COR-L47 (cell line): ENCODE results near the gene HSPBP1.

ENCODE experiments used
- DNase-seq: peaks from one replicate; lab custom pipeline; 2025; lab: John Stamatoyannopoulos, UW

Gene HSPBP1

GRCh38 chr19:55275851-55276719 lies 3.8 kb downstream of the HSPBP1 start:
- DNase-seq: no peak

GRCh38 chr19:55273978-55274707 lies 5.8 kb downstream of the HSPBP1 start:
- peak; percentile 88 for DNase-seq

GRCh38 chr19:55272142-55272541 lies 7.8 kb downstream of the HSPBP1 start:
- no peak for DNase-seq

GRCh38 chr19:55270172-55270942 lies 9.6 kb downstream of the HSPBP1 start:
- DNase-seq: no peak

- no peak for DNase-seq
Measured at GRCh38 chr19:55269299-55269698, 10.6 kb downstream of the HSPBP1 start.

GRCh38 chr19:55266840-55267239 lies 13.1 kb downstream of the HSPBP1 start:
- no peak for DNase-seq

- no peak for DNase-seq
Measured at GRCh38 chr19:55266404-55266803, 13.5 kb downstream of the HSPBP1 start.

GRCh38 chr19:55265723-55266386 lies 14.1 kb downstream of the HSPBP1 start:
- no peak for DNase-seq

- no peak for DNase-seq
Measured at GRCh38 chr19:55265173-55265572, 14.7 kb downstream of the HSPBP1 start.

GRCh38 chr19:55264531-55264930 lies 15.4 kb downstream of the HSPBP1 start:
- DNase-seq: no peak

- DNase-seq: no peak
Measured at GRCh38 chr19:55262359-55262758, 17.6 kb downstream of the HSPBP1 start.

- no peak for DNase-seq
Measured at GRCh38 chr19:55261671-55262126, 18.2 kb downstream of the HSPBP1 start.

GRCh38 chr19:55259540-55260210 lies 20.2 kb downstream of the HSPBP1 start:
- no peak for DNase-seq

GRCh38 chr19:55258828-55259539 lies 20.9 kb downstream of the HSPBP1 start, which contains the start of gene PPP6R1:
PPP6R1 (minus strand) TSS chr19:55259017; CDS start chr19:55247103, 11,914 bp downstream.
- peak; percentile 98 for DNase-seq

- DNase-seq: no peak
Measured at GRCh38 chr19:55258476-55258827, 21.5 kb downstream of the HSPBP1 start.

GRCh38 chr19:55257461-55258420 lies 22.2 kb downstream of the HSPBP1 start:
- DNase-seq: no peak

GRCh38 chr19:55256562-55257460 lies 23.1 kb downstream of the HSPBP1 start:
- no peak for DNase-seq
